A549 (cell line): ENCODE data around the gene VPS41. TPM values are rescaled to one million over a fixed set of nuclear protein-coding genes. Genes with fewer than 3 reads are reported as not detected.

Source experiments
- polyA plus RNA-seq, 4 experiments: library from polyadenylated mRNA; depleted of rRNA in 3 of 4; stranded (reverse); fragments of >200 nt; fragmentation: RNase III in 1 of 4; extraction: RNeasy Plus Mini Kit Qiagen cat#74134 plus additional on column Dnase treatment in 1 of 4; gene quantifications; 2 replicates in 3 of 4; 3 replicates in 1 of 4; pipeline ENCODE4 v1.2.3, GENCODE V29; 2011 to 2017

Gene VPS41
- polyA plus RNA-seq, 2 of the 4 experiments (the other 2 are of a cell fraction) = 24.6 to 59.9 TPM

Other genes with a start within 250 kb of the VPS41 start
- gene POU6F2, start 68.7 kb upstream of the VPS41 start, polyA plus RNA-seq (2011; rRNA removed) = not detected in 2 replicates
- gene POU6F2, start 68.7 kb upstream of the VPS41 start, polyA plus RNA-seq (2017; fragmentation: RNase III; extraction: RNeasy Plus Mini Kit Qiagen cat#74134 plus additional on column Dnase treatment) = not detected in 3 replicates